ENCODE results near the gene TMEM51. TPM values are rescaled to one million over a fixed set of nuclear protein-coding genes. Genes with fewer than 3 reads are reported as not detected.
A peak's percentile ranks its signal among the peaks of the same experiment; 100 is the strongest.

The TMEM51 gene
- total and polyA plus RNA-seq, 2 of the 13 experiments (the other 11 are each of a cell fraction or from before 2014, with no cell fraction given): 12.2 to 22.3 TPM

DNA sequence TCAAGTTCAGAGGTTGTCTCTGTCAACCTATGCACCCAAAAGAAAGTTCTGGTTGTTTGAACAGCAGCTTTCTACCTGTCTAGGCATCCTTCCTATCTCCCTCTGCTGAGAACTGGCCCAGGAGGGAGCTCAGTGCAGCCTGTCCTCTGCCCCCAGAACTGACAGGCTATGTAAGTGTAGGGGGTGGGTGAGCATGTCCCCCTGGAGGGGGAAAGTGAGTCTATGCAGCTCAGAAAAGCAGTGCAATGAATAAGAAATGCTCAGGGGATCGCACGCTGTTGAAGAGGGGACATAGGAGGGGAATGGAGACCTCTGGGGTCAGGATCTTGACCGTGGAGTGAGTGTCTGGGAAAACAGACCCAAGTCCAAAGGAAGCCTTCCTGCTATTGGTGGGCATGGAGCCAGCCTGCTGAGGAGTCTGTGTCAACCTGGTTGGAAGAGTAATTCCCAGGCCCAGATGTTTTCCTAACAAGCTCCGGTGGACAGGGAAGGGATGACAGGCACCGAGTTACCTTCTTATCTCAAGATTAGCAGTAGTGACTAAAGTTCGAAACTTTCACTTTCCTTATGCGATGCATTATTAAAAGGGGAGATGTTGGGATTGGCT is 67.4 kb downstream of the TMEM51 start (continued):
- no peak for TF ChIP-seq ZNF432 (CRISPR knock-in tag; IDR thresholded peaks at IDR 0.05; ENCODE audit: borderline replicate concordance)
- TF ChIP-seq CC2D1A (CRISPR knock-in tag; IDR thresholded peaks at IDR 0.05): no peak
- no peak for TF ChIP-seq DR1 (CRISPR knock-in tag; IDR thresholded peaks at IDR 0.05)
- TF ChIP-seq ZBTB8A (CRISPR knock-in tag; IDR thresholded peaks at IDR 0.05; ENCODE audit: borderline replicate concordance, low read depth): no peak
- no peak for TF ChIP-seq NR1H2 (CRISPR knock-in tag; IDR thresholded peaks at IDR 0.05; ENCODE audit: borderline replicate concordance, low read depth)
- TF ChIP-seq ZNF234 (CRISPR knock-in tag; conservative IDR thresholded peaks at IDR 0.05): no peak
- TF ChIP-seq, protein P1, sequence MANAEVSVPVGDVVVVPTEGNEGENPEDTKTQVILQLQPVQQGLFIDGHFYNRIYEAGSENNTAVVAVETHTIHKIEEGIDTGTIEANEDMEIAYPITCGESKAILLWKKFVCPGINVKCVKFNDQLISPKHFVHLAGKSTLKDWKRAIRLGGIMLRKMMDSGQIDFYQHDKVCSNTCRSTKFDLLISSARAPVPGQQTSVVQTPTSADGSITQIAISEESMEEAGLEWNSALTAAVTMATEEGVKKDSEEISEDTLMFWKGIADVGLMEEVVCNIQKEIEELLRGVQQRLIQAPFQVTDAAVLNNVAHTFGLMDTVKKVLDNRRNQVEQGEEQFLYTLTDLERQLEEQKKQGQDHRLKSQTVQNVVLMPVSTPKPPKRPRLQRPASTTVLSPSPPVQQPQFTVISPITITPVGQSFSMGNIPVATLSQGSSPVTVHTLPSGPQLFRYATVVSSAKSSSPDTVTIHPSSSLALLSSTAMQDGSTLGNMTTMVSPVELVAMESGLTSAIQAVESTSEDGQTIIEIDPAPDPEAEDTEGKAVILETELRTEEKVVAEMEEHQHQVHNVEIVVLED (CRISPR knock-in tag; IDR thresholded peaks at IDR 0.05; ENCODE audit: borderline replicate concordance): no peak
- TF ChIP-seq, protein P2, sequence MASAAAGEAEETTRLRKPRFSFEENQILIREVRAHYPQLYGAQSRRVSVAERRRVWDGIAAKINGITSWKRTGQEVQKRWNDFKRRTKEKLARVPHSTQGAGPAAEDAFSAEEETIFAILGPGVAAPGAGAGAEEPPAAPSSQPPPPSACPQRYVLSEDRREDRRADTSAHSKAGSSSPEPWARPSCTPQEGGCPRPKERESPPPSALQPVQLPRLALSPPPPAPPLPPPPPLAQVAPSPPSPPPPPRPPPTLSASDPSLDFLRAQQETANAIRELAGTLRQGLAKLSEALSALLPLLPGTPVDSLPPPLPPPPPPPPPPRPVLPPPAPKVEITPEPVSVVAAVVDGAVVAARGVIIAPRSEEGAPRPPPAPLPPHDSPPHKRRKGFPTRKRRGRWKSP (CRISPR knock-in tag; IDR thresholded peaks at IDR 0.05): no peak
- TF ChIP-seq, protein P3, sequence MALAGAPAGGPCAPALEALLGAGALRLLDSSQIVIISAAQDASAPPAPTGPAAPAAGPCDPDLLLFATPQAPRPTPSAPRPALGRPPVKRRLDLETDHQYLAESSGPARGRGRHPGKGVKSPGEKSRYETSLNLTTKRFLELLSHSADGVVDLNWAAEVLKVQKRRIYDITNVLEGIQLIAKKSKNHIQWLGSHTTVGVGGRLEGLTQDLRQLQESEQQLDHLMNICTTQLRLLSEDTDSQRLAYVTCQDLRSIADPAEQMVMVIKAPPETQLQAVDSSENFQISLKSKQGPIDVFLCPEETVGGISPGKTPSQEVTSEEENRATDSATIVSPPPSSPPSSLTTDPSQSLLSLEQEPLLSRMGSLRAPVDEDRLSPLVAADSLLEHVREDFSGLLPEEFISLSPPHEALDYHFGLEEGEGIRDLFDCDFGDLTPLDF (CRISPR knock-in tag; IDR thresholded peaks at IDR 0.05): no peak
- TF ChIP-seq, protein P4, sequence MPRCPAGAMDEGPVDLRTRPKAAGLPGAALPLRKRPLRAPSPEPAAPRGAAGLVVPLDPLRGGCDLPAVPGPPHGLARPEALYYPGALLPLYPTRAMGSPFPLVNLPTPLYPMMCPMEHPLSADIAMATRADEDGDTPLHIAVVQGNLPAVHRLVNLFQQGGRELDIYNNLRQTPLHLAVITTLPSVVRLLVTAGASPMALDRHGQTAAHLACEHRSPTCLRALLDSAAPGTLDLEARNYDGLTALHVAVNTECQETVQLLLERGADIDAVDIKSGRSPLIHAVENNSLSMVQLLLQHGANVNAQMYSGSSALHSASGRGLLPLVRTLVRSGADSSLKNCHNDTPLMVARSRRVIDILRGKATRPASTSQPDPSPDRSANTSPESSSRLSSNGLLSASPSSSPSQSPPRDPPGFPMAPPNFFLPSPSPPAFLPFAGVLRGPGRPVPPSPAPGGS (CRISPR knock-in tag; IDR thresholded peaks at IDR 0.05): no peak
- 0 out of 2 replicates have a peak, but pooled peaks have one; percentile 21 for TF ChIP-seq HNF4G (IDR thresholded peaks at IDR 0.05; ENCODE audit: borderline replicate concordance, low read depth, low read length)
- no peak for TF ChIP-seq HNF4G (CRISPR knock-in tag; IDR thresholded peaks at IDR 0.05; ENCODE audit: borderline replicate concordance, low read depth)
- TF ChIP-seq ZNF326 (CRISPR knock-in tag; IDR thresholded peaks at IDR 0.05; ENCODE audit: borderline replicate concordance): no peak
- no peak for TF ChIP-seq SRSF4 (IDR thresholded peaks at IDR 0.05; ENCODE audit: low read depth, low read length, poor library complexity, severe bottlenecking)
- TF ChIP-seq SP5 (CRISPR knock-in tag; IDR thresholded peaks at IDR 0.05; ENCODE audit: borderline replicate concordance, low read depth): no peak
- TF ChIP-seq, protein P5, sequence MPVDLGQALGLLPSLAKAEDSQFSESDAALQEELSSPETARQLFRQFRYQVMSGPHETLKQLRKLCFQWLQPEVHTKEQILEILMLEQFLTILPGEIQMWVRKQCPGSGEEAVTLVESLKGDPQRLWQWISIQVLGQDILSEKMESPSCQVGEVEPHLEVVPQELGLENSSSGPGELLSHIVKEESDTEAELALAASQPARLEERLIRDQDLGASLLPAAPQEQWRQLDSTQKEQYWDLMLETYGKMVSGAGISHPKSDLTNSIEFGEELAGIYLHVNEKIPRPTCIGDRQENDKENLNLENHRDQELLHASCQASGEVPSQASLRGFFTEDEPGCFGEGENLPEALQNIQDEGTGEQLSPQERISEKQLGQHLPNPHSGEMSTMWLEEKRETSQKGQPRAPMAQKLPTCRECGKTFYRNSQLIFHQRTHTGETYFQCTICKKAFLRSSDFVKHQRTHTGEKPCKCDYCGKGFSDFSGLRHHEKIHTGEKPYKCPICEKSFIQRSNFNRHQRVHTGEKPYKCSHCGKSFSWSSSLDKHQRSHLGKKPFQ (CRISPR knock-in tag; IDR thresholded peaks at IDR 0.05; ENCODE audit: insufficient replicate concordance): no peak
- TF ChIP-seq, protein P6, sequence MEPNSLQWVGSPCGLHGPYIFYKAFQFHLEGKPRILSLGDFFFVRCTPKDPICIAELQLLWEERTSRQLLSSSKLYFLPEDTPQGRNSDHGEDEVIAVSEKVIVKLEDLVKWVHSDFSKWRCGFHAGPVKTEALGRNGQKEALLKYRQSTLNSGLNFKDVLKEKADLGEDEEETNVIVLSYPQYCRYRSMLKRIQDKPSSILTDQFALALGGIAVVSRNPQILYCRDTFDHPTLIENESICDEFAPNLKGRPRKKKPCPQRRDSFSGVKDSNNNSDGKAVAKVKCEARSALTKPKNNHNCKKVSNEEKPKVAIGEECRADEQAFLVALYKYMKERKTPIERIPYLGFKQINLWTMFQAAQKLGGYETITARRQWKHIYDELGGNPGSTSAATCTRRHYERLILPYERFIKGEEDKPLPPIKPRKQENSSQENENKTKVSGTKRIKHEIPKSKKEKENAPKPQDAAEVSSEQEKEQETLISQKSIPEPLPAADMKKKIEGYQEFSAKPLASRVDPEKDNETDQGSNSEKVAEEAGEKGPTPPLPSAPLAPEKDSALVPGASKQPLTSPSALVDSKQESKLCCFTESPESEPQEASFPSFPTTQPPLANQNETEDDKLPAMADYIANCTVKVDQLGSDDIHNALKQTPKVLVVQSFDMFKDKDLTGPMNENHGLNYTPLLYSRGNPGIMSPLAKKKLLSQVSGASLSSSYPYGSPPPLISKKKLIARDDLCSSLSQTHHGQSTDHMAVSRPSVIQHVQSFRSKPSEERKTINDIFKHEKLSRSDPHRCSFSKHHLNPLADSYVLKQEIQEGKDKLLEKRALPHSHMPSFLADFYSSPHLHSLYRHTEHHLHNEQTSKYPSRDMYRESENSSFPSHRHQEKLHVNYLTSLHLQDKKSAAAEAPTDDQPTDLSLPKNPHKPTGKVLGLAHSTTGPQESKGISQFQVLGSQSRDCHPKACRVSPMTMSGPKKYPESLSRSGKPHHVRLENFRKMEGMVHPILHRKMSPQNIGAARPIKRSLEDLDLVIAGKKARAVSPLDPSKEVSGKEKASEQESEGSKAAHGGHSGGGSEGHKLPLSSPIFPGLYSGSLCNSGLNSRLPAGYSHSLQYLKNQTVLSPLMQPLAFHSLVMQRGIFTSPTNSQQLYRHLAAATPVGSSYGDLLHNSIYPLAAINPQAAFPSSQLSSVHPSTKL (CRISPR knock-in tag; IDR thresholded peaks at IDR 0.05): peak; percentile 43; the same call in 1 of the 2 replicates
- TF ChIP-seq HMGA1 (CRISPR knock-in tag; conservative IDR thresholded peaks at IDR 0.05): no peak
